Fibroblast of pulmonary artery (primary cell): ENCODE data around the gene TCEAL8.
"Not testable (repeated sequence)": the region's sequence is repeated elsewhere in the genome, so short reads cannot be mapped to it uniquely, and the experiment has no call there.

Experiments
- DNase-seq: peaks from one replicate; pipeline ENCODE4 v3.0.0-alpha.2; 2010; ENCODE audit warnings: low read depth
- H3K4me3 ChIP-seq: replicated peaks from 2 replicates; pipeline ENCODE4 v1.5.1; 2011; ENCODE audit warnings: low read depth, mild to moderate bottlenecking, control low read depth, low read length, moderate library complexity
- TF ChIP-seq, protein P1 (sequence below): IDR thresholded peaks from 2 replicates; pipeline ENCODE4 v1.5.1; 2011; ENCODE audit warnings: mild to moderate bottlenecking, control low read depth, low read length, inconsistent platforms; ENCODE audit errors: missing control alignments

Gene TCEAL8

DNA sequence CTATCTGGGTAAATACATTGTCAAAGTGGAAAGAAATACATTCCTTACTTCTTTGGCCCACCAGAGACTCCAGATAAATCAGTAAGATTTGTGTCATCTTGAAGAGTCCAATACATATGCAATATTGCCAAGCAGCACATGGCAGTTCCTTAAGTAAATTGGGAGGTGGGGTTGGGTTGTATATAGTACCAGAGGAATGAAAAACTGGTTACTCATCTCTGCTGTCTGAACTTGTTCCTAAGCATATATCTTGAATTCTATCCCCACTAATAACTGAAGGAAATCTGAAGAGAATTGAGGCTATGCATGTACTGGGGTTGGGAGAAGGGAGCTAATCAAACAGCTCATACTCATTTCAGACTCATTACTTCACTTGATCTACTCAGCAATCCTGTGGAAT is 14.8 kb downstream of the TCEAL8 start:
- DNase-seq = no peak
- TF ChIP-seq, protein P1, sequence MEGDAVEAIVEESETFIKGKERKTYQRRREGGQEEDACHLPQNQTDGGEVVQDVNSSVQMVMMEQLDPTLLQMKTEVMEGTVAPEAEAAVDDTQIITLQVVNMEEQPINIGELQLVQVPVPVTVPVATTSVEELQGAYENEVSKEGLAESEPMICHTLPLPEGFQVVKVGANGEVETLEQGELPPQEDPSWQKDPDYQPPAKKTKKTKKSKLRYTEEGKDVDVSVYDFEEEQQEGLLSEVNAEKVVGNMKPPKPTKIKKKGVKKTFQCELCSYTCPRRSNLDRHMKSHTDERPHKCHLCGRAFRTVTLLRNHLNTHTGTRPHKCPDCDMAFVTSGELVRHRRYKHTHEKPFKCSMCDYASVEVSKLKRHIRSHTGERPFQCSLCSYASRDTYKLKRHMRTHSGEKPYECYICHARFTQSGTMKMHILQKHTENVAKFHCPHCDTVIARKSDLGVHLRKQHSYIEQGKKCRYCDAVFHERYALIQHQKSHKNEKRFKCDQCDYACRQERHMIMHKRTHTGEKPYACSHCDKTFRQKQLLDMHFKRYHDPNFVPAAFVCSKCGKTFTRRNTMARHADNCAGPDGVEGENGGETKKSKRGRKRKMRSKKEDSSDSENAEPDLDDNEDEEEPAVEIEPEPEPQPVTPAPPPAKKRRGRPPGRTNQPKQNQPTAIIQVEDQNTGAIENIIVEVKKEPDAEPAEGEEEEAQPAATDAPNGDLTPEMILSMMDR = no peak
- H3K4me3 ChIP-seq = no peak overlapping the region

DNA sequence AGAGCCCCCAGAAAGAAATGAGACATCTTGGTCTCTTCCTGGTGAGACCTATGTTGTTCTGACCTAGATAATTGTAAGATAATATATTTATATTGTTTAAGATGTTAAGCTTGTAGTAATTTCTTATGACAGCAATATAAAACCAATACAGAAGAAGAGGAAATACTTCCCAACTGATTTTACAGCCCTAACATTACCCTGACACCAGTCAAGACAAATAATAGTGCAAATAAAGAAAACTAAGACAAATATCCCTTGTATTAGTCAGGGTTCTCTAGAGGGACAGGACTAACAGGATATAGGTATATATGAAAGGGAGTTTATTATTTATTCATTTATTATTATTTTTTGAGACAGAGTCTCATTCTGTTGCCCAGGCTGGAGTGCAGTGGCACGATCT is 18.7 kb downstream of the TCEAL8 start:
- no peak overlapping the region for H3K4me3 ChIP-seq
- TF ChIP-seq, protein P1 = no peak
- DNase-seq = no peak

GRCh38 chrX:103235608-103236007 is 19.3 kb downstream of the TCEAL8 start:
- not testable (repeated sequence) for DNase-seq, H3K4me3 ChIP-seq

DNA sequence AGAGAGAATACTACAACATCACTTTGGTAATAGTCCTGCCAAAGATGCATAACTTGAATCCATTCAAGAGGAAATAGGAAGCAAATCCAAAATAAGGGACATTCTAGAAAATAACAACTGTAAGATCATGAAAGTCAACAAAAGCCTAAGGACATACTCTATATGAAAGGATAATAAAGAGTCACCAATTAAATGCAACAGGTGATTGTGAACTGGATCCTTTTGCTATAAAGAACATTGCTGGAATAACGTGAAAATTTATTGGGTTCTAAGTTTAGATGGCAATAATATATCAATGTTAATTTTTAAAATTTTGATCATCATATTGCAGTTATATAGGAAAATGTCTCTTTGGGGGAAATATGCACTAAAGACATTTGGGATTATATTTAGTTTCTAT is 20.1 kb downstream of the TCEAL8 start:
- no peak for DNase-seq
- TF ChIP-seq, protein P1 = no peak
- H3K4me3 ChIP-seq = no peak overlapping the region

GRCh38 chrX:103233263-103233662 is 21.7 kb downstream of the TCEAL8 start:
- TF ChIP-seq, protein P1 = no peak
- H3K4me3 ChIP-seq = no peak overlapping the region
- DNase-seq = no peak

DNA sequence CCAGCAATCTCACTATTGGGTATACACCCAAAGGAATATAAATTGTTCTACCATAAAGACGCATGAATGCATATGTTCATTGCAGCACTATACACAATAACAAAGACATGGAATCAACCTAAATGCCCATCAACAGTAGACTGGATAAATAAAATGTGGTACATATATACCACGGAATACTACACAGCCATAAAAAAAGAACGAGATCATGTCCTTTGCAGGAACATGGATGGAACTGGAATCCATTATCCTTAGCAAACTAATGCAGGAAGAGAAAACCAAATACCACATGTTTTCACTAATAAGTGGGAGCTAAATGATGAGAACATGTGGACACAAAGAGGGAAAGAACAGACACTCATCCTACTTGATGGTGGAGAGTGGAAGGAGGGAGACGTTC is 29.0 kb downstream of the TCEAL8 start:
- DNase-seq, H3K4me3 ChIP-seq: not testable (repeated sequence)

GRCh38 chrX:103220511-103221323 is 34.2 kb downstream of the TCEAL8 start:
- TF ChIP-seq, protein P1 = no peak
- no peak overlapping the region for H3K4me3 ChIP-seq

DNA sequence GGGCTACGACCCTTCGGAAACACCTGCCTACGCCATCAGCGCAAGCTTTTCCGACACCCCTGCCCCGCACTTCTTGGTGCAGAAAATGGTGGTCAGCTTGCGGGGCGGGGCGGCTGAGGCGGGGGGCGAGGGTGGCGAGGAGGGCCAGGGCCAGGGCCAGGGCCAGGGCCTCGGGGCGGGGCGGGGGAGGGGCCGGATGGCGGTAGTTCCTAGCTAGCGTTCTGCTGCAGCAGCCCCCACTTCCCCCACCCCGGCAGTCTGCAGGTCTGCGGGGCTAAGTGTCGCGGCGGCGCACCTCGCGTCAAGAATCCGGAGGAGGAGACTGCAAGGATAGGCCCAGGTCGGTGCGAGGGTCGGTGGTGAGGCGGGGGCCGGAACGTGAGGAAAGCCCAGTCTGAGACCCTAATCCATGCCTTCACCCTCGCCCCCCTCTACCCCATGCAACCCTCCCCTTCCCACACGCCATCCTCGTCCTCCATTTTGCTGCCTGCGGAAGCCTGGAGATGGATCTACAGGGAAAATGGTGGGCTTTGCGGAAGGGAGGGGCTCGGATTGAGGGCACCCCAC is 39.4 kb downstream of the TCEAL8 start:
- no peak for DNase-seq
- TF ChIP-seq, protein P1 = no peak
- H3K4me3 ChIP-seq = peak overlapping the region; percentile 62

More at GRCh38 chrX:103220511-103221323, 34.2 kb downstream of the TCEAL8 start:
- no peak for DNase-seq
